RCC 7860 (cell line): Measurements from ENCODE around the gene UBE2O.

Source experiments
- DNase-seq: peaks from one replicate; pipeline ENCODE4 v3.0.0-alpha.2; 2015; ENCODE audit warnings: low spot score
- FAIRE-seq: peaks from 2 replicates; lab custom pipeline; 2012; peaks lifted over from hg19 to GRCh38; lab: Jason Lieb, UNC

Gene UBE2O

DNA sequence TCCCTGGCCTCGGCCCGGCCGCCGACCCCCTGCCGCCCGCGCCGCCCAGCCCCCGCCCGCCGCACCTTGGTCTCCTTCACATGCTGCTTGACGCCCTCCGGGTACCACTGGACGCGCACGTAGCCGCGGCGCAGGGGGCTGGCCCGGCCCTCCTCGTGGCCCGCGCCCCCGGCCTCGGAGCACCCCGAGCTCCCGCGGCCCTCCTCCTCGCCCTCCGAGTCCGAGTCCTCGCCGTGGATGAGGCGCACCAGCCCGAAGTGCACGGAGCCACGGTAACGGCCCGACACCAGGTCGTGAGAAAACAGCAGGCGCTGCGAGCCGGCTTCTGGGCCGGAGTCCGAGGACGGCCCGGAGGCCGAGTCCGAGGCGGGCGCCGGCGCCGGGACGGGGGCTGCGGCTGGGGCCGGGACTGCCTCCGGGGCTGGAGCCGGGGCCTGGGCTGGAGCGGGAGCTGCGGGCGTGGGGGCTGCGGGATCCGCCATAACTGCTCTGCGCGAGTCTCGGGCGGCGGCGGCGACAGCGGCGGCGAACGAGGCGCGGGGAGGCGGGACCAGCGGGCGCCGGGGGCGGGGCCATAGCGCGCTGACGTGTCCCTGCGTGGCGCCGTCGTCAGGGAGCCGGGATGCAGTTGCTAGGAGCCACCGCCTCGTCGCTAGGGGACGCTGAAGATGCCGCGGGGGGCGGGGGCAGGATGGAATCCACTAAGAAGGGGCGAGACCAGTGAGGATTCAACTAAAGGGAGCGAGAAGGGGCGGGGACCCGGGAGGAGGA, at the start of gene UBE2O:
Gene UBE2O, minus strand, starts transcription at position 493 of the 771 bp plus-strand sequence. Its CDS starts 11 bp downstream, at position 482.
- DNase-seq (peak; percentile 78), FAIRE-seq (no peak)

DNA sequence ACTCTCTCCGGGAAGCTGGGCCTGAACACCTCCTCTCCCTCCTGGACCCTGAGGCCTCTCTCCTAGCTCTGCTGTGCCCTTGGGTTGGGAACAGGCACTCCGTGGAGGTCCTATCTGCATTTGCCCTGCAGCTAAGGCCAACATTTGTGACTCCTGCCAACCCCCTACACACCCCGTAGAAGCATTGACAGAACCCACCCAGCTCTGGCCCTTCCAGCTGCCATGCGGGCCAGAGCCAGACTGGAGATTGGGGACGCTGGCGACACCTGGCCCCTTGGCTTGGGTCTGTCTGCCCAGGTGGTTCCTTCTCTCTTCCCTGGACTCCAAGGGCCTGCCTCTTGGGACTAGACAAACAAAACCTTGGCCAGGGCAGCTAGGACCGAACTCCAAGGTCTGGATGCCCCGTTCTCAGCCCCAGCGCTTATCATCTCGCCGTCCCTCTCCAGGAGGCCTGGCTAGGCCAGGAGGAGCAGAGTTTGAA, 48.9 kb upstream of the UBE2O start:
- no peak for FAIRE-seq
- no peak for DNase-seq

DNA sequence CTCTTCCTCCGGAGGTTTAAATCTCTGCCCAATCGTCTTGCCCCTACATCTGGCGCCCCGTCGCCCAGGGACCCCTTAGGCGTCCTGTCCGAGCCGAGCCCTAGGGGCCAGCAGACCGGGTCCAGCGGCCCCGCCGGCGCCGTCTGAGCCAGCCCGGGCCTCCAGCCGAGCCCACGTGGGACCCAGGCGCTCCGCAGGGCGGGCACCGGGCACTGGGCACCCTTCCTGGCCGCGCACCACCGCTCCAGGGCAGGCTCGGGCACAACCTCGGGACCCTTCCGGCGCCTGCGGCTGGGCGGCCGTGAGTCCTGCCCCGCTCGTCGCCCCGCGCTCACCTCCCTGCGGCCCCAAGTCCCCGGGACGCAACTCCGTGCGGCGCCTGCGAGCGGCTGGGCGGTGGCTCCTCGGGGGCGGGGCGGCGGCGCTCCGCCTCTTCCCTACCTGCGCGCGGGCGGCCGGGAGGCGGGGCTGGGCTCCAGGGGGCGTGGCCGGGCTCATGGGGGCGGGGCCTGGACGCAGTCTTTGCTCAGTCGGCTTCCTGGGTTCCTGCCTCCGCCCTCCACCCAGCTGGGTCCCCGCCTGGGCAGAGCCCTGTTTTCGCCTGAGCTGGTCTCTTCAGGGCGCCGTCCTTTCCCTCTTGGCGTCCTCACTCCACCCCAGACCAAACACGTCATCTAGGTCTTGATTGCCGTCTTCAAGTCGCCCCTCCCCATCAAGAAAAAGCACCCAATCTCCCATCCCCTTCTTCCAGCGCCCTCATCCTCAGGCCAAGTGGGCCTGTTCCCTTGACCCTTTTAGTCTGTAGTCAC, 48.3 kb upstream of the UBE2O start, which contains the start of gene RHBDF2:
Gene RHBDF2, minus strand, starts transcription at position 406 of the 809 bp plus-strand sequence. CDS start 19,899 bp downstream, outside the sequence.
- FAIRE-seq (no peak), DNase-seq (peak; percentile 74)

DNA sequence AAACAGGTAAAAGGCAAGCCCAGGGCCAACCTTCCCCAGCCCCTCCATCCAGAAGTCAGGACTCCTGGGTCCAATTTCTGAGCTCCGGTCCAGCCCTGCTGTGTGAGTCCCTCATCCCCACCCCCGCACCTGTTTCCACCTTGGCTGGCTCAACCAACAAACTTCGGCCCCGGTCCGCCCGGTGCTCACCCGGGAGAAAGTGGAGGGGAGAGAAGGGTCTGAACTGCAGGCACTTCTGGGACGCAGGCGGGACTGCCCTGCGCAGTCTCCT, 47.7 kb upstream of the UBE2O start:
- DNase-seq (no peak), FAIRE-seq (no peak)

DNA sequence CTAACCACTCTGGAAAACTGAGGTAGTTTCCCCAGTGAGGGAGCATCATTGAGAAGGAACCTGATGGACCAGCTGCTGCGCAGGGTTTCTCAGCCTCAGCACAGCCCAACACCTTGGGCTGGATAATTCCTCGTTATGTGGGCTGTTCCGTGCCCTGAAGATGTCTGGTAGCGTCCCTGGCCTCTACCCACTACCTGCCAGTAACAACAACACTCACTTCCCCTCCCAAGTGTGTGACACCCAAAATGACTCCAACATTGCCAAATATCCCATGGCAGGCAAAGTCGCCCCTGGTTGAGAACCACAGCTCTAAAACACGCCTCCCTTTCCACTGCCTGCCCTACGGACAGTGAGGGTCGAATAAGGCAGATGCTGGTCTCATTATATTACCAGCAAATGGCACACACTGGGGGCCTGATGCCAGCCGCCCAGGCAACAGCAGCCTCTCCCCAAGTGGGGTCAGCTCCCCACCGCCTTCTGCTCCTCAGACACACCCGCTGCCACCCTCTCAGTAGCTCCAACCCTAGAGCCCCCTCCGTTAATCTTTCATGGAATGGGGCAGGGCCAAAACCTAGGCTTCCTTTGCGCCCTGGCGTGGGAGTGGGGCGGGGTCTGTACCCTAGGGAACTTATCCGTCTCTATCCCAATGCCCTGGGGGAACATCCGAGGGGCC, 47.3 kb upstream of the UBE2O start:
- FAIRE-seq (no peak), DNase-seq (no peak)

DNA sequence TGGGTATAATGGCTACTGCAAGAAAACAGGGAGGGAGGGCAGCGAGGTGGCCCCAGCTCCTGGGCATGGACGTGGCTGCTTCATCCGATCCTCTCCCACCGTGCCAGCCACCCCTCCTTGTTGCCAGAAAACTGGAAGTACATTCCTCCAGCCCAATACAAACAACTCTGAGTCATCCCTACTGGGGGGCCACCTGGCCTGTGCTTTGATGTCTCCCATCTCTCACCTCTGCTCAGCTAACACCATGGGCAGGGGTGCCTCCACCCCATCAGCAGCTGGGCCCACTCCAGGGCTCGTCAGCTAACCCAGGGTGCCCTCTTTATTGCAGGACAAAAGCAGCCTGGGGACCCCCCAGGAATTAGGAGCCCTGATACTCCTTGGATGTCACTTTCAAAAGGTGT, 46.3 kb upstream of the UBE2O start:
- DNase-seq (peak; percentile 53), FAIRE-seq (no peak)

DNA sequence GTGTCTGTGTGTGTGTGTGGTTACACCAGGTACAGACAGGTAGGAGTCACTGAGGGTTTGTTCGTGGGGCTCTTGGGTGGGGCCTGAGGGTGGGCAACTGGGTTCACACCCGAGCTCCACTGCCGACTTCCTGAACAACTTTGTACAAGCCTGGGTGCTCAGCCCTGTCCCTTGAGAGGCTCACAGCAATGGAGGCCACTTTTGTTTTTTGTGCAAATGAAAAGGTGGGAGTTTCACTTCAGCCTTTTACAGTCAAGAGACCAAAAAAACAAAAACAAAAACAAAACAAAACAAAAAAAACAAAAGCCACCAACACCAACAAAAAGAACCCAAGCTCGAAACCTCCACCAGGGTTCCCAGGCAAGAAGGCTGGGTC, 45.9 kb upstream of the UBE2O start:
- no peak for FAIRE-seq
- no peak for DNase-seq

DNA sequence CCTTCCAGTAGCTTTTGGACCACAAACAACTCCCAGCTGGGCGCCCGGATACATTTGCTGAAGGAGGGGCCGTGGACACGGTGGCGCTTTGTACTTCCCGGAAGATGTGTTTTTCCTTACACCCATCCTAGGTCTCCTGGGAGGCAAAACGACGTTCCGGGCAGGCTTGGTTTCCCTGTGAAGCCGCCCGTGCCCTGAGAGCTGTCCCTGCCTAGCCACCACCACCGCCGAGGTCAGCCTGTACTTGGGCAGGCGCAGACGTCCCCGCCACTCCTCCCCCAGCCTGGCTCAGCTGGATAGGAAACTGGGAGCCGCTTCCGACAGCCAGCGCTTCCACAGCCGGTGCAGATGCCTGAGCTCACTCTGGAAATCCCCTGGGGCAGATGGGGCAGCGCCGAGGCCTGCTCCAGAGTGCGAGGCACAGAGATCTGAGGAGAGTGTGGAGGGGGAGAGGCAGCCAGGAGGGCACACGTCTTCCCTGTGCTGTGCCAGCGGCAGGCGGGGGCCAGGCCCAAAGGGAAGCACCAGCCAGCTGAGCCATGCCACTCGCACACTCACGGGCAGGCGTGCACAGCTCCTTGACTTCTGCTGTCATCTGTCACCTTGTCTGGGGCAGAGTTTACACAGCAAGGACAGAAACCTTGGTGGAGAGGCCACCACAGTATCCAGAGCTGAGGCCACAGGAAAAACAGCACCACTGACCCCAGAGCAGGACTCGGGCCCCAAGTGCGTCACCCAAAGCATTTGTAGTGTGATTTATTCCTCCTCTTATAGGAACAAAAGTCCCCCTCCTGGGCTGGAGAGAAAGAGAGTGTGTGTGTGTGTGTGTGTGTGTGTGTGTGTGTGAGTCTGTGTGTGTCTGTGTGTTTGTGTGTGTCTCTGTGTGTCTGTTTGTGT, 45.3 kb upstream of the UBE2O start:
- DNase-seq = peak; percentile 94
- peak; percentile 81 for FAIRE-seq

DNA sequence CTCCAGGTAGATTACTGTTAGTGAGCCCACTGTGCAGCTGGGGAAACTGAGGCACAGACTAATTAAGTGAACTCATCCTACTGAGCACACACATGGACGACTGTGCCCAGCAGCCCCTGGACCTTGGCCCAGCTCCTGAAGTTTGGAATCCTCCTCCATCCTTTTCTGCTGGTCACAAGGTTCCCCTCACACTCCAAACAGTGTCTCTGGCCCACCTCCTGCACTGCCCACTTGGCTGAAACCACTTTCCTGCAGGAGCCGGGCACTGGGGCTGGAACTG, 44.7 kb upstream of the UBE2O start:
- no peak for DNase-seq
- no peak for FAIRE-seq

DNA sequence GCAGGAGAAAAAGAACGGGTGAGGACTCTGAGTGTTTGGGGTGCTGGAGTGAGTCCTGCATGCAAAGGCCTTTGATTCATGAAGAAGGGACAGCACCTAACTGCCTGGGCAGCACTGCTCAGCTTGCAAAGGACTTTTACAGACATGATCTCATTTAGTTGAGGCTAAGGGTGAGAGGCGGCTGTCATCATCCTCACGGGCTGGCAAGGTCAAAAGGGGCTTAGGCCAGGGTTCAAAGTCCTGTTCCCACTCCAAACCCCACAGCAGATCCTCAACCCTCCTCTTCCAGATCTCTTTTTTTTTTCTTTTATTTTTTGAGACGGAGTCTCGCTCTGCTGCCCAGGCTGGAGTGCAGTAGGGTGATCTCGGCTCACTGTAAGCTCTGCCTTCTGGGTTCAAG, 43.5 kb upstream of the UBE2O start:
- no peak for FAIRE-seq
- DNase-seq = no peak

DNA sequence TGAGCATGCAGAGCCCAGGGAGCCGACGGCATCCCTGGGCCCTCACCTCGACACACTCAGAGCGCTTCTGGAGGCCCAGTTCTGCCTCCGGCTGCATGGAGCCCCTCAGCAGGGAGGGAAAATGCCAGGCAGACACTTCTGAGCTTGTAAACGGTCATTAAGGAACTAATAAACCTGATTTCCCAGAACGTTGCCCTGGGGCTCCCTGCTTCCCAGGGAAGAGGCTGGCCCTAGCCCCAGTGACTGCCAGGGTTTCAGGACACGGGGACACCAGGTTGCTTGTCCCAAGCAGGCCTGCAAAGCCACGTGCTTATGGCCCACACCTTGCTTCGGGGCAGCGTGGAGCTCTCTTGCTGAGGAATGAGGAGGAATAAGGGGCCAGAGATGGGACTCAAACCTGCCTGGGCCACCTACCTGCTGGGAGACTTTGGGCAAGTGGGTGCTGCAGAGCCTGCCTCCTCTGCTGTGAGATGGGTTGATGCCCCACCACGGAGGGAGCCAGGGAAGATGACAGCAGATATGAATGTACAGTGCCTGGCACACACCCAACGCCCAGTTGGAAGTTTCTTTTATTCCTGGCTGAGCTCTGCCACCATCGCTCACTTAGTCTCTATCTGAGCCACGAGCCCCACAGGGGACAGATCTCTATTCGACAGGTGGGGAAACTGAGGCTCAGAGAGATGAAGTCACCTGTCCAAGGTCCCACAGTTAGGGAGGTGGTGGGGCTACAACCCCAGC, 42.9 kb upstream of the UBE2O start:
- FAIRE-seq (no peak), DNase-seq (no peak)

DNA sequence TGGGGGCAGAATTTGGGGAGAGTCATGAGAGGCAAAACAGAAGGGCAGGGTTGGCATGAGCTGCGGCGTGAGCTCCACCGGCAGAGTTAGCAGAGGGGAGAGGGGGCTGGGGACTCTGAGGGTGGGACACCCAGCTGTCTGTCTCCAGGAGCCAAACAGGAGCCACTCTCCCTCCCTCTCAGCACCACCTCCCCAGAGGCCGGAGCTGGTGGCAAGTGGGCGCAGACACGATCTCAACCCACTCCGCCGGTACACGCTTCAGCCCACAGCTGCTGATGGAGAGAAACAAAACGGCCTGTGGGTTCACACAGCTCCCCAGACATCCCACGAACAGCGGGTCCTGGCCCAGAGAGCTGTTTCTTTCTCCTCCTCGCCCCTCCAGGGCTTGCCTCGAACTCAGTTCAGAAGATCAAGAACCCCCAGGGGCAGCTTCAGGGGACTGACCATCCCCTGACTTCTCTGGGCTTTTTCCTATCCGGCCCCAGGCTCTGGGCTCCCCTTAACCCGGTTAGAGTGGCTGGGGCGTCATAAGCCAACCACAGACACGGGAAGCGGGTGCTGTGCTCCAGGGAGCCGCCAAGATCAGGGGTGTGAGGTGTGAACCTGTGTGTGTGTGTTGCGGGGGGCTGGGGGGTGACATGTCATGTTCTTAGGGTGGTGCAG, 40.7 kb upstream of the UBE2O start:
- FAIRE-seq = no peak
- DNase-seq = no peak

DNA sequence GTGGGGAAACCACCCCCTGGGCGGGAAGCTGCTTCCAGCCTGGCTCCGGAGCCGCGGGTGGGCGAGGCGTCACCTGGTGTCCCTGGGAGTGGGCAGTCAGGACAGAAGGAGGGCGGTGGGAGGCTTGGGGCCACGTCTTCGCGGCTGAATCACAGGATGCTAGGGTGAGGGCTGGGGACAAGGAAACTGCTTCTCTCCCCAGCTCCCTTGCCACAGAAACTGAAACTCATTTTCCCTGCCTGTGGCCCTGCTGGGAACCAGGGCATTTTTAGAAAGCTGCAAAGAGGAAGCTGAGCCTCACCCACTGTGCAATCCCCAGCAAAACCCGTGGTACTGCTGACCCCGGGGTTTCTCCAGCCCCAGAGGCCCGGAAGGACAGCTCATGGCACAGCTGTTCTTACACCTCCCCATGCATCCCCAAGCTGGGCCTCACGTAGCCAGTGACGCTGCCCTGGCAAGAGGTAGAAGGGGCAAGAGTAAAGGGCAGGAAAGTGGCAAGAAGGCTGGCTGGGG, 40.1 kb upstream of the UBE2O start:
- FAIRE-seq (peak; percentile 34), DNase-seq (peak; percentile 71)

DNA sequence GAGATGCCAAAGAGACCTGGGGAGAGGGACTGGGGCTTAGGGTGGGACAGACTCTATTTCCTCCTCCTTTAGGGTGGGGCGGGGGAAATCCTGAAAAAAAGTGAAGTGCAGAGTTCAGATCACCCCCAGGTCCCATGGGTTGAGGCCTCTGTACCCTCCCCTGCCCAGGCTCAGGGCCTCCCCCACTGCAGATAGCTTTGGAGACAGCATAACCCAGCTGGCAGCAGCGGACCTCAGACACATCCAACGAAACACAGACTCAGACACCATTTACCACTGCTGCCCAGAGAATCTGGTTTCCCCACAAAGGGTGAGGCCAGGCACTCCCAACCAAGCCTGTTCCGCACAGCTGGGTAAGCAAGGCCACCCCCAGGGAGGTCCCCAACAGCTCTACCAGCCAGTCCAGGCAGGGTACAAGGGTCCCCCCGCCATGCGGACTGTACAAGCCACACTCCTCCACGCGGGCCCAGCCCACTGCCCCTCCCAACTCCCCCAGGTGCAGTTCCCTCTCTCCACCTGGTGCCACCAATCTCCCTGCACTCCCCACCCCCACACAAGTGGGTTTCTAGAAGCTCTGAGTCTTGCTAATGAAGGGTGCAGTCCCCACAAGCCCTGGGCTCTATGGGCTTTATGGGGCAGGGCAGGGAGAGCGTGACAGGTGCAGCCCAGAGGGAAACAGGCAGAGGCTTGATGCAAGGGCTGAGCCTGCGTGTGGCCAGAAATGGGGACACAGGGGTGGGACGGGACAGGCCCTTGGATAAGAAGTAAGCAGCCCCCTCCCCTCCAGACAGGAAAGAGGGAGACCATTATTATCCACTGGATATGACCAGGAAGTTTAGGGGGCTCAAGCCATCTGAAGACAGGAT, 39.4 kb upstream of the UBE2O start:
- FAIRE-seq (no peak), DNase-seq (no peak)

DNA sequence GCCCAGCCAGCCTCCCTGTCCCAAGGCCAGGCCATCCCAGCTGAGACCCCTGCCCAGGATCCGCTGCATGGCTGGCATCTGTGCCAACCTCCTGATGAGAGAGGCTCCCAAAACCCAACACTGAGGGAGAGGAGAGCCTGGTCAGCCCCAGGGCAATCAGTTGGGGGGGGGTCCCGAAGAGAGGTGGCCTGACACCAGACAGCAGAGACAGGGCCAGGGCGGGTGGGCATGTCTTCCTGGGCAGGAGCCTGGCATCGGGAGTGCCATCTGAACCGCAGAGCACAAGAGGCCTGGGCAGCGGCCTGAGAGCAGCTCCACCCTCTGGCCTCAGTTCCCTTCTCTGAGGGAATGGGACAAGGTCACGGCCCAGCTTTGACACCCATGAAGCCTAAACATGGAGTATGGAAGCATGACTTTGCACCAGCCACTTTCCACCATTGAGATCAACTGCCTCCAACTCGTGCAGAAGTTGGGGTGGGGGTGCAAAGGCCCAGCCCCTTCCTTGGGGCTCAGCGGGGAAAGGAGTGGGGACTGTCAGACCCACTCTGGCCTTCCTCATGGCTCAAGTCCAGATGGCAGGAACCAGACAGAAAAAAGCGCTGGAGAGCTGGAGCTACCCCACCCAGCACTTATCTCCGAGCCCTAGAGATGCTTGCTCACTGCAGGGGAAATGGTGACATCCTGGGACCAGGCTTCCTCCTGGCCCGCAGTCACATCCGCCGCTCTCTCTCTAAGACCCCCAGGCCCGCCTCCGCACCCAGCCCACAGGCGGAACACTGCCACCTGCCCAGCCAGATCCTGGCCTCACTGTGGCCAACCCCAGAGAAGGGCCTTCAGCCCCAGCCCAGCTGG, 38.5 kb upstream of the UBE2O start:
- FAIRE-seq (no peak), DNase-seq (no peak)

DNA sequence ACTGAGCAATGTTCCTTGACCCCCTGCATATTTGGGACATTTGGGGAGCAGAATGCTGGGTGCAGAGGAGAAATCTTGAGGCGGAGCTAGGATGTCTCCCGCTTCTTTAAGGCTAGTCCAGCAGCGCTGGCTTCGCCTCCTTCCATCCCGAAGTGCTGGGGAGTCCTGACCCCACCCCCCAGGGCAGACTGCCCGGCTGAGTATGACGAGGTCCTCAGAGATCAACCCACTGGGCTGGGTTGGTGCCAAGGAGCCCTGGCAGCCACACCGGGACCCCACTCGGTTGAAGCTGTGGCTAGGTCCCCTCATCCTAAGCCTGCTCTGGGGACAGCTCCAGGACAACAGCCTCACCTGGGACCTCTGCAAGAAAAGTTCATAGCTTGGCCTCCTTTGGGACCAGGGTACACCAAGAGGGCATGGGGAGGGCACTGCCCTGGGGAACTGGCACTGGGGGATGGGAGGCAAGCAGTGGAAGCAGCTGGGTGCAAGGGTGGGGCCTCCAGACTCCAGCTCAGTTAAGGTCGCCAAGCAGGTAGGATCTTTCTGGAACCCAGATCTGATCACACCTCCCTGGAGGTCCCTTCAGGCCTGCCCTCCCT, 37.3 kb upstream of the UBE2O start:
- no peak for DNase-seq
- FAIRE-seq = no peak
